Islet precursor cell (in vitro differentiated cells): ENCODE results near the gene METTL16.

Source experiments
- DNase-seq: peaks from one replicate; pipeline ENCODE4 v3.0.0-alpha.2; 2018

The METTL16 gene

GRCh38 chr17:2377659-2378058, 134.0 kb downstream of the METTL16 start:
- no peak for DNase-seq

GRCh38 chr17:2376107-2376506, 135.6 kb downstream of the METTL16 start:
- no peak for DNase-seq

DNA sequence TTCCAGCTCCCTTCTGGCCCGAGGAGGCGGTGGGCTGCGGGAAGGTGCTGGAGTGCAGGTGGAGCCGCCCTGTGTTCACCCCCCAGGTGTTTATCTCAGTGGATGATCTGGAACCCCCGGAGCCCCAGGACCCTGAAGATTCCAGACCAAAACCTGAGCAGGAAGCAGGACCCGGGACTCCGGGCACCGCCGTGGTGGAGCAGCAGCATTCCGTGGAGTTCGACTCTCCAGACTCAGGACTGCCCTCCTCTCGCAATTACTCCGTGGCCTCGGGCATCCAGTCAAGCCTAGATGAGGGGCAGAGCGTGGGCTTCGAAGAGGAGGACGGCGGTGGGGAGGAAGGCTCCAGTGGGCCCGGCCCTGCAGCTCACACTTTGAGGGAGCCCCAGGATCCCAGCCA, 136.3 kb downstream of the METTL16 start:
- DNase-seq: peak; percentile 74

DNA sequence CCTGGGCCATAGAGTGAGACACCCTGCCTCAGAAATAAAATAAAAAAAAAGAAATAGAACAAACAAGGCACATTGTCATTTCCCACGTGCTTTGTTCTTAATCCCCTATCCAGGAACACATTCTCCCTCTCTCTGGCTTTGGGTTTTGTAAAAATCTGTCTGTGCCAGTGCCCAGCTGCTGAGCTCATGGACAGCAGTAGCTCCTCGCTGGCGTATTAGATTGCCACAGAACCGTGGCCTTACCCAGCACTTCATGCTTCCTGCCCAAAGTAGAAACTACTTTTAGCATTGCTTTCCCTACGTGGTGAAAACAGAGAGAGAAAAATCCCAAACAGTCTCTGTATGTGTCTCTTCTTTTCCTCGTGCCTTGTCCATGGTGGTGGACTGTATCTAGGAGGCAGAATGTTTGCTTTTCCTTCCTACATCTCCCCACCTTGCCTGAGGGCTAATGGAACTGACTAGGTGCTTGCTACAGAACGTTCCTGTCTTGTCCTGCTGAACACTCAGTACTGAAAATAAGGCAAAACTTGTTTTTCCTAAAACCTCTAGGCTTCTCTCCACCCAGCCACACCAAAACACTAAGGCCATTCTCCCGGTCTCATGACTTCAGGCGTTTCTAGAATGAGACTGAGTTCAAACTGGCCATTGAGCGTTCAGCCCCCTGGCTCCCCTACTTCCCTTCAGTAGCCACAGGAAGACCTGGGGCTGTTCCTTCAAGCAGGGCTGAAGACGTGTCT, 137.0 kb downstream of the METTL16 start:
- peak; percentile 87 for DNase-seq

DNA sequence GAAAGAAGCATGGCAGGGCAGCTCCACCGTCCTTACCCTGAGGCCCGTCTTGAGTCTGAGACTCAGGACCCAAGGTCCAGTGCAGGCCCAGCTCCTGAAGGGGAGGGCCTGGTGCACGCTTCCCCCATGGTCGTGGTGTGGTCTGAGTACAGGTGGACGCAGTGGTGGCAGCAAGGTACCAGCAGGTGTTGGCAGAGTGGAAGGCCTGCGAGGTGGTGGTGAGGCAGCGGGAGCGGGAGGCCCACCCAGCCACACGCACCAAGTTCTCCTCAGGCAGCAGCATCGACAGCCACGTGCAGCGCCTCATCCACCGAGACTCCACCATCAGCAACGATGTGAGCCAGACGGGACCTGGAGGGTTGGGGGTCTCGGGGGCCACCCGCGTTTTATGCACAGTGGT, 138.5 kb downstream of the METTL16 start:
- DNase-seq: no peak

GRCh38 chr17:2372681-2373080, 139.0 kb downstream of the METTL16 start:
- DNase-seq: no peak

DNA sequence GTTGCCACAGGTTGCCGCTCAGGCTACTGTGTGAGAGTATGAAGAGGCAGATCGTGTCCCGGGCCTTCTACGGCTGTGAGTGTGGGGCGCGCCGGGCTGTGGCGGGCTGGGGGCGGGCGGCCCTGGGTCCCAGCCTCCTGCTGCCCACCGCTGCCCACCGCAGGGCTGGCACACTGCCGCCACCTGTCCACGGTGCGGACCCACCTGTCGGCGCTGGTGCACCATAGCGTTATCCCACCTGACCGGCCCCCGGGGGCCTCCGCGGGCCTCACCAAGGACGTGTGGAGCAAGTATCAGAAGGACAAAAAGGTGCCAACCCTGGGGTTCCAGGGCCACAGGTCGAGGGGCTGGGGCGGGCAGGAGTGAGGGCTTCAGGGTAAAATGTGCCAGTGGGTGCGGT, 139.5 kb downstream of the METTL16 start:
- no peak for DNase-seq

- no peak for DNase-seq
Observed at GRCh38 chr17:2371183-2372130, 140.2 kb downstream of the METTL16 start.

GRCh38 chr17:2370211-2370589, 141.5 kb downstream of the METTL16 start:
- DNase-seq: no peak

- peak; percentile 88 for DNase-seq
Observed at GRCh38 chr17:2369551-2370210, 142.0 kb downstream of the METTL16 start.

DNA sequence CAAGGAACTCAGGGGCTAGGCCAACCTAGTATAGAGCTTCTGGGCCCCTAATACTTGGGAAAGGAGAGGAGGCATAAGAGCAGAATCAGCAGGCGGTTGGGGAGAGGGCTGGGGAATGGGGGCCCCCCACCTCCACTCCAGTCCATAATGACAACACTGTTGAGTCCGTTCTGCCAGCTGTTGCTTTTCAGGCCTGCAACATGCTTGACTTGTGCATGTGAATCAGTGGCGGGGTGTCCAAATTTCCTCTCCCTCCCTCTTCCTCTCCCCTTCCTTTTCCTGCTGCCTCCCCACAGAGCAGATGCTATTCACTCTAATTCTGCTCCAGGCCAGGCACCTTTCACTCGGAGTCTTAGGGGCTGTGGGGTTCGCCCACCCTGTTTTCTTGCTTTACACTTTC, 142.6 kb downstream of the METTL16 start:
- DNase-seq: no peak

DNA sequence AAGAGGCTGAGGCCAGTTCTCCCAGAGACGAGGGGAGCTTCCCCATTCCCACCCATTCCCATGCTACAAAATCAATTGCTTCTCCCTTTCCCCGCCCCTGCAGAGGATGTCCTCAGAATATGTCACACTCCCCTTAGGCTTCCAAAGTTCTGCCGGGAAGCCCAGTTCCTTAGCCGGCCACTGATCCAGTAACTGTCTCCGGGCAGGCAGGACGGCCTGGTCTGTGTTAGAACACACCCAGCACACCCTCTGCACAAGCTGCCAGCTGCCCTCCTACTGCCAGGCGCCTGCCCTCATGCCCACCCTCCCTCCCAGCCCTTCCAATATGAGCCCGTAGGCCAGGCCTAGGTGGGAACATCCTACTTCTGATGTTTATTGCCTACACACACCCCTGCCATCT, 143.3 kb downstream of the METTL16 start:
- no peak for DNase-seq

DNA sequence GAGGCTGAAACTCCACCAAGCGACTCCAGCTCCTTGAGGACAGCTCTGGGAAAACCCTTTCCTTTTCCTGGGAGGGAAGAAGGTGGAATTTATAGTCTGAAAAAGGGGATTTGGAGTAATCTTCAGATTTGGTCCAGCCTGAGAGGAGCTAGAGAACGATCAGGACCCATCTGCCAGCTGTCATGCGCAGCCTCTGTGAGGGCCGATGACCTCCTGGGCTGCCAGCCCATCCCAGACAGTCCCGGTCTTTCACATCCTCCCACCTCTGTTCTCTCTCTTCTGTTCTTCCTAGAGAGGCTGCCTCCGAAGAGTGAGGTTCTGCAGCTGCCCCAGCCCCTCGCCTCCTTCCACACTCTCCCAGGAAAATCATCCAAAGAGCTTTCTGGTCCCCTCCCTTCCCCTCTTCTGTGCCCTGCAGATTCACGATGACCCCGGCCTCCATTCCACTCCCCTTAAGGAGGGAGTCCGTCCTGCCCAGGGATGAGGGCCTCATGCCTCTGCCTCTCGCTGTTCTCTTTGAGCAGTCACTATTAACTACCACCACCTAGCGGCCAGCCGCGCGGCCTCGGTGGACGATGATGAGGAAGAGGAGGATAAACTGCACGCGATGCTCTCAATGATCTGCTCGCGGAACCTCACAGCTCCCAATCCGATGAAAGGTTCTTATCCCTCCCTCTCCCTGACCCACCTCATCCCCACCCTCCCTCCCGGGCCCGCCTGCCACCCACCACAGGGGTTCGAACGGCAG, 144.8 kb downstream of the METTL16 start:
- DNase-seq: peak; percentile 80
